Fibroblast of the aortic adventitia (primary cell): ENCODE data around the gene GTF2F2. TPM values are rescaled to one million over a fixed set of nuclear protein-coding genes. Genes with fewer than 3 reads are reported as not detected.

Experiments used
- DNase-seq: peaks from one replicate; pipeline ENCODE4 v3.0.0-alpha.2; 2010; ENCODE audit warnings: low read depth
- H3K4me3 ChIP-seq: 2 replicates; pipeline ENCODE4 v1.5.1; 2011; ENCODE audit warnings: low read depth, mild to moderate bottlenecking, control low read depth, low read length, moderate library complexity
- total RNA-seq: library from RNA; depleted of rRNA; stranded (reverse); fragments of >200 nt; gene quantifications from 2 replicates; pipeline ENCODE4 v1.2.3, GENCODE V29; 2012; ENCODE audit warnings: low replicate concordance
- TF ChIP-seq, protein P1 (sequence below): IDR thresholded peaks from 2 replicates; pipeline ENCODE4 v1.5.1; 2011; ENCODE audit warnings: mild to moderate bottlenecking, low read length, control low read depth, inconsistent platforms; ENCODE audit not compliant: insufficient read depth

Gene GTF2F2, protein sequence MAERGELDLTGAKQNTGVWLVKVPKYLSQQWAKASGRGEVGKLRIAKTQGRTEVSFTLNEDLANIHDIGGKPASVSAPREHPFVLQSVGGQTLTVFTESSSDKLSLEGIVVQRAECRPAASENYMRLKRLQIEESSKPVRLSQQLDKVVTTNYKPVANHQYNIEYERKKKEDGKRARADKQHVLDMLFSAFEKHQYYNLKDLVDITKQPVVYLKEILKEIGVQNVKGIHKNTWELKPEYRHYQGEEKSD
- 16.6 and 19.0 TPM in 2 replicates for total RNA-seq

DNA sequence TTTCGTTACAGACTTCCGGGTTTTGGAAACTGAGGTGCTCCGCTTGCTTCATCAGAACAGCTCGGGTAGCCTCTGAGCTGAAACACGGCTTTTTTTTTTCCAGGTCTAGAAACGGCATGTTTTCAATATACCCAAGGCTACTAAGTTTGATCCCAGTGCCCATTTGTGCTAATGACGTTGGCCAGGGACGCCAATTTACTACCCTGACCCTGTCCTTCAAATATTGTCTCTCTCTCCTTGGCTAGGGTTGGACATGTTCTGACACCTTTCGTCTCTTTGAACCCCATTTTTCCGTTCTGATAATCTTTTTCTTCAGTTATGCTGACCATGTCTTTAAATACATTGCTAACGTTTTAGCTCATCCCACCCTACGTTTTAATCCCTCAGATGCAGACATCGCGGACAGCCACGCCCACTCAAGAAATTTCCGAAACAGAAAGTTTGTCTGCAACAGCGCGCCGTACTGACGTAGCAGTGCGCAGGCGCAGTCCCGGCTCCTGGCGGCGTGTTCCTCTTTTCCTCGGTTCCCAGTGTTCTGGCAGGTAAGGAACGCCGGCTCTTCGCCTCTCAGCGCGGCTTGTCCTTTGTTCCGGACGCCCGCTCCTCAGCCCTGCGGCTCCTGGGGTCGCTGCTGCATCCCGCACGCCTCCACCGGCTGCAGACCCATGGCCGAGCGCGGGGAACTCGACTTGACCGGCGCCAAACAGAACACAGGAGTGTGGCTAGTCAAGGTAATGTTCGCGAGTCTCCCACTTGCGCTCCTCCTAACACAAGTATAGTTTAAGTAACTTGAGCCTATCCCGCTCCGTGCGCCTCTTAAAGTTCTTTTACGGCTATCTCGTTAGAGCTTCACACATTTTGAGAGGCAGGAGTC lies at the start of gene GTF2F2:
TSS of gene GTF2F2 (plus strand) at position 520 of the 874 bp plus-strand sequence. CDS start at position 666, 146 bp downstream.
- TF ChIP-seq, protein P1, sequence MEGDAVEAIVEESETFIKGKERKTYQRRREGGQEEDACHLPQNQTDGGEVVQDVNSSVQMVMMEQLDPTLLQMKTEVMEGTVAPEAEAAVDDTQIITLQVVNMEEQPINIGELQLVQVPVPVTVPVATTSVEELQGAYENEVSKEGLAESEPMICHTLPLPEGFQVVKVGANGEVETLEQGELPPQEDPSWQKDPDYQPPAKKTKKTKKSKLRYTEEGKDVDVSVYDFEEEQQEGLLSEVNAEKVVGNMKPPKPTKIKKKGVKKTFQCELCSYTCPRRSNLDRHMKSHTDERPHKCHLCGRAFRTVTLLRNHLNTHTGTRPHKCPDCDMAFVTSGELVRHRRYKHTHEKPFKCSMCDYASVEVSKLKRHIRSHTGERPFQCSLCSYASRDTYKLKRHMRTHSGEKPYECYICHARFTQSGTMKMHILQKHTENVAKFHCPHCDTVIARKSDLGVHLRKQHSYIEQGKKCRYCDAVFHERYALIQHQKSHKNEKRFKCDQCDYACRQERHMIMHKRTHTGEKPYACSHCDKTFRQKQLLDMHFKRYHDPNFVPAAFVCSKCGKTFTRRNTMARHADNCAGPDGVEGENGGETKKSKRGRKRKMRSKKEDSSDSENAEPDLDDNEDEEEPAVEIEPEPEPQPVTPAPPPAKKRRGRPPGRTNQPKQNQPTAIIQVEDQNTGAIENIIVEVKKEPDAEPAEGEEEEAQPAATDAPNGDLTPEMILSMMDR = no peak
- H3K4me3 ChIP-seq = peak within 1 kb of the TSS; percentile 76
- peak; percentile 92 for DNase-seq

DNA sequence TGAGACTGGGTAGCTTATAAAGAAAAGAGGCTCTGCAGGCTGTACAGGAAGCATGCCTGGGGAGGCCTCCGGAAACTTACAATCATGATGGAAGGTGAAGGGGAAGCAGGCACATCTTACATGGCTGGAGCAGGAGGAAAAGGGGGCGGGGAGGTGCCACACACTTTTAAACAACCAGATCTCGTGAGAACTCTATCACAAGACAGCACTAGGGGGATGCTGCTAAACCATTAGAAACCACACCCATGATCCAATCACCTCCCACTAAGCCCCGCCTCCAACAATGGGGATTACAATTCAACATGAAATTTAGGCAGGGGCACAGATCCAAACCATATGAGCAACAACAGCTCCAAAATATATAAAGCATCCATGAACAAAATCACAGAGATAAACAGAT lies 46.5 kb upstream of the GTF2F2 start:
- DNase-seq = no peak

DNA sequence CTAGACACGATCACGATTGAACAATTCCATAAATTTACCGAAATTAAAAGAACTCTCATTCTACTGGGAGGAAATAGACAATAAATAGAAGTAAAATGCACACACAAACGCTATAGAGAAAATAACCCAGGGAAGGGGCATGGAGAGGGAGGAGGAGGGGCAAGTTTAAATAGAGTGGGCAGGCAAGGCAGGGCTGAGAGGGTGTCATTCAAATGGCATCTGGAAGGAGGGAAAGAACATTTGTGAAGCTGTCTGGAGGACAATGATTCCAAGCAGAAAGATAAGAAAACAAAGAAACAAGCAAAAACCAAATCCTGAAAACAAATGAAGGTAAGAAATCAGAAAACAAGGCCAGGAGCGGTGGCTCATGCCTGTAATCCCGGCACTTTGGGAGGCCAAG lies 45.6 kb upstream of the GTF2F2 start:
- TF ChIP-seq, protein P1 = no peak
- H3K4me3 ChIP-seq = no peak overlapping the region
- DNase-seq = no peak

More for the DNA sequence above, 46.5 kb upstream of the GTF2F2 start:
- TF ChIP-seq, protein P1 = no peak
- no peak overlapping the region for H3K4me3 ChIP-seq

DNA sequence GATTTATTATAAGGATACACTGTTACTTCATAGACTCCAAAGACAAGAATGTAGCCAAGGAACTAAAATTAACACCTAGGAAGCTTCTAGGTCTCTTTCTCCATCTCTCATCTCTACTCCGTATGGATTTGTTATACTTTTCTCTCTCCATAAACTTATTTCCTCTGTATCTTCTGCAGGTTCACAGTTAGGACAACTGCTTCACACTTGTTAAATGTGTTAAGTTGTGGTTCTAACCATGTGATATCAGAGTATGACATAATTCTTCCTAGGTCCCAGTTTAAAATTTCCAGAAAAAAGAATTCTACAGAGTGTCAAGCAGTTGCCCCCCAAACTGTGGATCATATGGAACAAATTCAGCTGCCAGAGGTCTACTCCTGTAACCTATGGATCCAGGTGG lies 42.3 kb upstream of the GTF2F2 start:
- H3K4me3 ChIP-seq = no peak overlapping the region
- DNase-seq = no peak
- TF ChIP-seq, protein P1 = no peak

DNA sequence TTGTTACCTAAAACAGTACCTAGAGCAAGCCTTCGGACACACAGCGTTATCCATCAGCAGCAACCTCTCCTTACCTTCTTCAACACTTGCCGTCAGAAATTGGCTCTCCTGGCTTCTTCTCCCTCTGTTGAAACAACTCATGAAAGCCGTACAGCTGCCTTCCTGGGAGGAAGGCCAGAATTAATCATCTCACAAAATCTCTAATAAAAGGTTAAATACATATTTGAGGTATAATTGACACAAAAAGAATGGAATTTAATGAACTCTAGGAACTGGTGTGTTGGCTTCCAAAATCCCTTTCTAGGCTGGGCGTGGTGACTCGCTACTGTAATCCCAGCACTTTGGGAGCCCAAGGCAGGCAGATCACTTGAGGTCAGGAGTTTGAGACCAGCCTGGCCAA lies 37.3 kb upstream of the GTF2F2 start:
- TF ChIP-seq, protein P1 = no peak
- peak; percentile 72 for DNase-seq
- H3K4me3 ChIP-seq = no peak overlapping the region

DNA sequence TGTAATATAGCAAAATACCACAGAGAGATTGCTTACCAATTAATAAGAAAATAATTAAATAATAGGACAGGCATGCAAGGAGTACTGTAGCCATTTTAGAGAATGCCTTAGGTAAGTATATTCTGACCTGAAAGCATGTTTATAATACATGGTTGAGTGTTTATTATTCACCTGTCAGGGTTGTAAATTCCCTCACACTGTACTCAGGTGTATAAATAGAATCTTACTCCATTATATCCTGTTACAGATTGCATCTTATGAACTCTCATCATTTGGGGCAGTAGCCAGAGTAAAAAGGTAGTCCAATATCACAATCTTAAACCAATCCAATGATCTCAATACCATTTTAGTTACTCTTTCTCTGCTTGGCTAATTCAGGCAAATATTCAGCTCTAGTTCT lies 35.8 kb upstream of the GTF2F2 start:
- no peak for DNase-seq
- TF ChIP-seq, protein P1 = no peak
- H3K4me3 ChIP-seq = no peak overlapping the region
